GM19240 (cell line): ENCODE measurements around the gene FERMT2.

Experiments used
- DNase-seq: peaks from one replicate; pipeline ENCODE4 v3.0.0; 2011; ENCODE audit warnings: low spot score; ENCODE audit not compliant: insufficient read length

FERMT2 gene

DNA sequence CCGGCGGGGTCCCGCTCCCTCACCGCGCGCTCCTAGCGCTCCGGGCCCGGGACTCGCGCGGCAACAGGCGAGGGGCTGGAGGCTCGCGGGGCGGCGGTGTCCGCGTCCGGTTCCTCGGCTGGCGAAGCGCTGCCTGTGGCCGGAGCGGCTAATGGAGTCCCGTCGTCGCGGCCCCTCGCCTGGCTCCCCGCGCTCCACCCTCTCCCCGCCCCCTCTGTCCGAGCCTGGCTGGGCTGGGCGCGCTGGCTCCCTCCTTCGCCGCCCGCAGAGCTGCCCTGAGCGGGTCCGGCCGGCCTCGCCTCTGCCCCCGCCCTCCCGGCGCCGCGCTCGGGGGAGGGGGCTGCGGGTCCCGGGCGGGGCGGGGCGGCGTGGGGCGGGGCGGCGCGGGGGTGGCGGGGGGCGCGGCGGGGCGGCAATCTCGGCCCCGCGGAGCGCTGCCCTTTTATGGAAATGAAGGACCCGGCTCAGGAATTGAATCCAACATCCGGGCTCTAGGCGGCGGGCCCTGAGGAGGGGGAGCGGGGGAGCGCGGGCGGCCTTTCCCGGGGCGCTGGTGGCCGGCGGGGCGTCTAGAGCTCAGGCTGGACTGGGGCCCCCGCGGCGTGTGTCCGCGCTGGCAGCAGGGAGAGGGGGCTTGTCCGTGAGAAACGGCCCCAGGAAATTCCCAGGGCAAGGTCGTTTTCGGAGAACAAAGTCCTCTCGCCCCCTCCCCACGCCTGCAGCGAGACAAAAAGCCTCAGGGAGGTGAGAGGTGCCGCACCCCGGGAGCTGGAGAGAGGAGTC lies at the start of gene FERMT2:
Gene FERMT2, minus strand, starts transcription at position 153 of the 783 bp plus-strand sequence. CDS start 482 bp downstream, outside the sequence.
- DNase-seq, result no peak

GRCh38 chr14:52998376-52999015 lies 47.6 kb upstream of the FERMT2 start:
- DNase-seq, result no peak

GRCh38 chr14:52996493-52996892 lies 45.6 kb upstream of the FERMT2 start:
- DNase-seq, result no peak

DNA sequence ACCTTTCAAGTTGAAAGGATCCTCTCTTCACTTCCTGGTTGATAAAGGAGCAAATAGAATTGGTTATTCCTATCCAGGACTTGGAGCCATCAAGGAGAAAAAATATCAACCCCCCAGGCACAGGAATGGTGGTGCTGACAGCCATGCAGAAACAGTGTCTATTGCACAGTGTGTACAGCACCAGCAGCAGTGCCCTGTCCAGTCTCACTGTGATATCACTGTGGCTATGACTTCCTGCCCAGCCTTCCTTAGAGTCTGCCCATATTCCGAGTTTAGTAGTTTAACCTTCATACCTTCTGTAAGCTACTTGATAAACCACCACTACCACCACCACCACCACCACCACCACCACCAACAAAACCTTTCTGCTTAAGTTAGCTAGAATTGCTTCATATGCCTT lies 45.1 kb upstream of the FERMT2 start:
- DNase-seq, result no peak

- DNase-seq, result no peak
These were observed 41.5 kb upstream of the FERMT2 start for GRCh38 chr14:52992236-52992870.

DNA sequence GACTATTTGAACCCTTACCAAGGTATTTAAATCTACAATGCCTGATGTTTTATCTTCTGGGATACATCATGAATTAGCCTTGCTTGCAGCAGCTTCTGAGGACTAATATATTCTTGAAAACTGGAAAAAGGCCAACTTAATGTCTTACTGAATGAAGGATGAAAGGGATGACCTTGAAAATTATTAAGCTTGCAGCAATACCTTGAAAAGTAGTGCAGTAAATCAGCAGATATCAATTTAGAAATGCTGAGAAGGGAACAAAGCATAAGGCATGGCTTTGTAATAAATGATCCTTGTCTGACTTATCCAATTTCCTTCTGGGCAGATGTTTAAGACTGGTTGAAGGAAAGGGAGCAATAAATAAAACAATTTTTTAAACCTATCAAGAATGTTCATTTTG lies 37.3 kb upstream of the FERMT2 start:
- DNase-seq, result no peak

DNA sequence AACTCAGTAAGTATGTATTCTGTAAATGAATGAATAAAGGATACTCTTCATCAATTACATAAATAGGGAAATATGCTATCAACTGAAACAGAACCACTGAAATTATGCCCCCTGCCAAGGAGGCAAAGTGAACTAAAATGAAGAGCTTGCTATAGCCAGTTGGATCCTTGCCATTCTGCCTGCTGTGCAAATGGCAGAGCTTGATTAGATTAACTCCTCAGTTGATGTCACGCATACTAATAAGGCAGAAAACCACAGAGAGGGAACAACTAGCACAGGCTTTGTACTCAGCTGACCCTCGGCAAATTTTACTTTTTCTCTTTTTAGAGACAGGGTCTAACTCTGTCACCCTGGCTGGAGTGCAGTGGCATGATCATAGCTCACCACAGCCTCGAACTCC lies 36.7 kb upstream of the FERMT2 start:
- no peak for DNase-seq

GRCh38 chr14:52987042-52987441 lies 36.2 kb upstream of the FERMT2 start:
- DNase-seq, result no peak

DNA sequence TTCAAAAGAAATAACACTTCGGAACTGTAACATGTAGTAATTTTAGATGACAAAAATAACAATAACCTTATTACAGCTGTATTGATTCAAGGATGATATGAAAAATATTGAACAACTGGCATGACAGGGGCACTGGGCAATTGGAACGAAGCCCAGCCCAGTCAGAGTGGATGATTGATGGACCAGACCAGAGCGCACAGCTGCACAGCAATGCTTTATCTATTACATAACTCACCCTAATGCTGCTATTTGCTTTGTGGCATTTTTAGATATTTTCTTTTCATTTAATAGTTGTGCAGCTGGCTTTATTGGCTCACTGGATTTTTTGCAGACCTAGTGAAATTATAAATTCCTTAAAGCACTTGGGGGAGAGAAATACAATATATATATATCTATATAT lies 26.9 kb upstream of the FERMT2 start:
- no peak for DNase-seq

- no peak for DNase-seq
These were observed 23.6 kb upstream of the FERMT2 start for GRCh38 chr14:52974406-52974805.

DNA sequence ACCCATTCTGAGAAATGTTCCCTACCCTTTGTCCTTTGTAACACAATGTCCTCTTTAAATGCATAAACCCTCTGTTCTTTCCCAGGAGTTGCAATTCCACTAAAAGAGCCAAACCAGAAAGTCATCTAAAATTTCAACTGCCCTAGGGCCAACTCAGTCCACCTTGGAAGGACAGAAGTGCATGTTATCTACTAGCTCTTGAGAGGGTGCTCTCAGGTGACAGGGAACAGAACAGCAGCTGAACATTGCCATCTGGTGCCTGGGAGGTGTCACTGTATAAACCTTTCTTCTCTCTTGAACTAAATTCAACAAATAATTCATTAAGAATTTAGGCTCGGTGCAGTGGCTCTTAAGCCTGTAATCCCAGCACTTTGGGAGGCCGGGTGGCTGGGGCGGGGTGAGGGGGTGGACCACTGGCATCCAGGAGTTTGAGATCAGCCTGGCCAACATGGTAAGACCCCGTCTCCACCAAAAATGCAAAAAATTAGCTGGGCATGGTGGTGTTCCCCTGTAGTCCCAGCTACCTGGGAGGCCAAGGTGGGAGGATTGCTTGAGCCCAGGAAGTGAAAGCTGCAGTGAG lies 10.3 kb upstream of the FERMT2 start:
- DNase-seq, result peak; percentile 24

- DNase-seq, result no peak
These were observed 9.8 kb upstream of the FERMT2 start for GRCh38 chr14:52960627-52961026.

- DNase-seq, result no peak
These were observed 3.7 kb upstream of the FERMT2 start for GRCh38 chr14:52954346-52955214.

DNA sequence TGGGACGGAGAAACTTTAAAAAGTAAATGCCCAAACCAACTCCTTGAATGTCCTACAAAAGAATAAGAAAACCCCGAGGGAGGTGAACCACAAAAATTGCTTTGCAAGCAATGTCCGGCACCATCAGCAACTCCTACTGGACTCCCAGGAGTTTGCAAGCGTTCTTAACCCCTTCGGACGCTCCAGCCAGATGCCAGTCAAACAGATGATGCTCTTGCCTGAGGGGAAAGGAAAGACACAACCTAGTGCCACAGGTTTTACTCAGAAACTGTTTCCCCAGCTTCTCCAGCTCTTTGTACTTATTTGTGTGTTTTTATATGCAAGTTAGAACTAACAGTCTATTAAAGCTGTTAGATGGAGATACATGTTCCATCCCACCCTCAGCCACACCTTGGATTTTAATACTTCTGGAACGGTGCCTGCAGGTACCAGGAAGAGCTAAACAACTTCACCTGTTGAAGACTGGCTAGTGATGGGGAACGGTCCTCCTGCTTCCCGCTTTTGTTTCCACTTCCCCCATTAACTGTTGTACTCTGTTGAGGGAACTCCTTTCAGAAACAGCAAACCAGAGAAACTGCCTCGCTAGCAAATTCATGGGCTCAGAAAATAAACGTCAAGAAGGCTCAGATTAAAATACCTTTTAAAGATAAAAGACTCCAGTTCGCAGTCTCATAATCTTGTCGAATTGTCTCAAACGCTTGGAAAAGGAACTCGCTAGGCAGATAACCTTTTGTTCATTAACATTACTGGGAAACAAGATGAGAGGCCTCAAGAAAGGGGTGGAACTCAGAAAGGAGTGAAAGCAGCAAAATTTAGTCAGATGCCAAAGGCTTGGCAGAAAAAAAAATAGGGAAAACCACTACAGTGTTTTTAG lies 1.1 kb upstream of the FERMT2 start:
- no peak for DNase-seq

DNA sequence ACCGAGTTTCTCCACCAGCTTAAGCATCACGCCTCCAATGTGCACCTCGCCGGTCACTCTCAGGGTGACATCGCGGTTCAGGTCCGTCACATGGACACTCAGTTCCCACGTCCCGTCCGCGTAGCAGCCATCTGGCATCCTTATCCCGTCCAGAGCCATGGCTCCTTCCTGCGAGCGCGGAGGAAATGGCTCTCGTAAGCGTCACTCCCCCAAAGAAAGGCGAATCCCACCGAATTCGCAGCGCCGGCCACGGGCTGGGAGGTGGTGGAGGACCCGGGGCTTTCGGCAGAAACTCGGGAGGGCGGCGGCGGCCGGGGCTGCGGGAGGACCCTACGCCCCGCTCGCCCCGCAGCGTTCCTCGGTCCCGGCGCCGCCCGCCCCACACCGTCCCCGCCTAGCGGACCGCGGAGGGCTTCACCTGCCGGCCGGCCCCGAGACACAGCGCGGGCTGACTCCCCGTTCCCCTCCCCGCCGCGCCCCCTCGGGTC lies 396 bp downstream of the FERMT2 start:
- peak; percentile 12 for DNase-seq

GRCh38 chr14:52949711-52950409 lies 990 bp downstream of the FERMT2 start:
- DNase-seq, result no peak

- DNase-seq, result no peak
These were observed 1.6 kb downstream of the FERMT2 start for GRCh38 chr14:52949249-52949648.

DNA sequence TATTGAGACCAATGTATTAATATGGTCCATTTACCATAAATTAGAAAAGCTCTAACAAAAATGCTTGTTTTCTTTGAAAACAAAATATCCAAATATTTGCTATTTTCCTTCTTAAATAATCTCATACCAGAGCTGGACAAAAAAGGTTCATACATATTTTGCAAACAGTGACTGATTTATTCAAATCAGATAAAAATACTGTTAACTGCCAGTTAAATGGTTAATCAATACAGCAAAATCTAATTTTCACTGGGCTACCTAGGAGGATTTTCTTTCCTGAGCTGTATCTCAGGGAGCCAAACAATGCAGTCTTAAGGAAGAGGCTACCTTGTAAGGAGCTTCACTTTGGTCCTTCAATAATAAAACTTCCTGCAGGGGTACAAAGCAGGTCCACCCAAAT lies 2.0 kb downstream of the FERMT2 start:
- DNase-seq, result no peak

- no peak for DNase-seq
These were observed 2.8 kb downstream of the FERMT2 start for GRCh38 chr14:52948039-52948438.
